EH (cell line): Measurements from ENCODE around the gene PPAN.
A peak's percentile ranks its signal among the peaks of the same experiment; 100 is the strongest.

Experiments
- DNase-seq: peaks from one replicate; pipeline ENCODE4 v3.0.0-alpha.2; 2015; ENCODE audit warnings: low read depth

The PPAN gene

DNA sequence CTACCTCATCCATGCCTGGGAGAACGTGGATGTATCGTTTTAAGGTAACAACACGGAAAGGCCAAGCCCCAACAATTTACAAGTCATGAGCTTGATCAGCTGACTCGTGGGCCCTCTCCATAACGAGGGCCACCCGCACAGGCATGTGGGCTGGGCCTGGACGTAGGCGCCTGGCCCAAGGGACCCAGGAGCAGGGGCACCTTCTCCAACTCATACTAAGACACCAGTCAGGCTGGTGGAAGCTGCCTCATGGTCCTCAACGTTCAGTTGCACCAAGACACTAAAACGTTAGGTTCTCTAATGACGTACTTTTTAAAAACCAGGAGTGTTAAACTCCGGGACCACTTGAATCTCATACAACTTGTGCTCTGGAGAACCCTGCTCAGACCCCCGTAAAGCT is 35.3 kb downstream of the PPAN start:
- no peak for DNase-seq

DNA sequence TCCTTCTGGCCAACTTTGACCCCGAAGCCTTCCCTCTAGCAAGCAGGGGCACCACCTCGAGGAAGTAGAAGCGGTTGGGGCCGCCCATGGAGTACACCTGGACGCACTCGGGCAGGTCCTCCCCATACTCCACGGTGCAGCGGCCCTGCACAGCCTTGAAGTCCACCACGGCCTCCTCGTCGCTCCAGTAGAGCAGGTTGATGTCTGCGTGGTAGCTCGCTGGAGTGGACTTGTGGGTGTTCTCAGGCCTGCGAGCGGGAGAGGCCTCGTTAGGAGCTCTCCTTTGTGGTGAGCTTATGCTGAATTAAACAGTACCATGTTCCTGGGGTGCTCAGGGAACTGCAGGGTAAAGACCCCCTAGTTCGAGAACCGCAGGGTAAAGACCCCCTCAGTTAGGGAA is 35.8 kb downstream of the PPAN start:
- DNase-seq, result no peak

DNA sequence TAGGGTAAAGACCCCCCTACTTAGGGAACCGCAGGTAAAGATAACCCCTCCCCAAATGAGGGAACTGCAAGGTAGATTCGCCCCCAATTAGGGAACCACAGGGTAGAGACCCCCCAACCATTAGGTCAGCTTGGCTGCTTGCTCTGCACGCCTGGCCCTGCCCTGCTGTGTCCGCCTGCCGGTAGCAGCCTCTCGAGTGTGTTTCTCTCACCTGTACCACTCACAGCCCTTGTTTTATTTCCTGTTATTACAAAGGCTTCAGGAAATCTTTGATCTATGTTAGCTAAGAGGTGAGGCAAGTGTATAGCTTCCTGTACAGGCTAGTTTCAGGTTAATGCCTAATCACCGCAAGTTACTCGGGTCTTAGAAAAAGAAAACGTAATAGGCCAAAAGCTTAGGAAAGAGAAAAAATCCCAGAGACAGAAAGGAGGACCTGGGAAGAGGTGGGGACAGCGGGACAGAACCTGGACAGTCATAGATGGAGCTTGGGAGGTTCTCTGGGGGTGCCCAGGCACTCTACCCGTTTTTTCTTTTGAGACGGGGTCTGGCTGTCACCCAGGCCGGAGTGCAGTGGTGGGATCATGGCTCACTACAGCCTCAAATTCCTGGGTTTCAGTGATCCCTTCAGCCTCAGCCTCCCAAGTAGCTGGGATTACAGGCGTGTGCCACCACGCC is 36.7 kb downstream of the PPAN start:
- no peak for DNase-seq

GRCh38 chr19:10143681-10144080 is 37.5 kb downstream of the PPAN start:
- no peak for DNase-seq

- no peak for DNase-seq
Measured at GRCh38 chr19:10144361-10144760, 38.2 kb downstream of the PPAN start.

- no peak for DNase-seq
Measured at GRCh38 chr19:10145031-10145430, 38.9 kb downstream of the PPAN start.

DNA sequence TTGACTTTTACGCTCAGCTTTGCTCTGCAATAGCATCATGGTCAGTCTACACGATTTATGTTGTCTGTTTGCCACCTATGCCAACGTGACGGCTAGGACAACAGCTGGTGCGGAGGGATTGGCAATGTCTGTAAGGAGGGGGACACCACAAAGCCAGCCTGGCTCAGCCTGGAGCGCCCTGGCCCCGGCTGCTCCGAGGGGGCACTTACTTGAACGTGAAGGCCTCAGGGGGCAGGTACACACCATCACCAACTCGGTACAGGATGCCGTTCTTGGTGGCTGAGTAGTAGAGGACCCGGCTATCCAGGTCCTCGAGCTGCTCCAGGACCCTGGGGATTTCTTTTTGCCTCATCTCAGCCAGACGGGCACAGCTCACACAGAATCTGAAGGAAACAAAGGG is 40.0 kb downstream of the PPAN start:
- no peak for DNase-seq

DNA sequence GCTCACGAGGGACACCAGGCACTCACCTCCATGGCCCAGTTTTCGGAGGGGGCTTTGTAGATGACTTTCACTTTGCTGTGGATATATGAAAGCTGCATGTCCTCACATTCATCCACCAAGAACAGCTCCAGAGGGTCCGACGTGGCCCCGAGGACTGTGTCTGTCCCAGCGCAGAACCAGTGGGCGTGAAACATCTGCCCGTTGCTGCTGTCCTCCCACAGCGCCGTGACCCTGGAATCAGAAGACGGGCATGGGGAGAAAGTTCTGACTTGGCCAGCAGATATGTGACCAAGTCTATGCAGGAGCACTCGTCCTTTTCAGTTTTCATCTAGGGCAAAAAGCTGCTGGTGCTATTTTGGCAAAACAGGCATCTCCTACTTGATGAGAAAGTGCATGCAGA is 43.3 kb downstream of the PPAN start:
- no peak for DNase-seq

GRCh38 chr19:10151521-10151920 is 45.4 kb downstream of the PPAN start:
- no peak for DNase-seq

- no peak for DNase-seq
Measured at GRCh38 chr19:10152100-10152499, 45.9 kb downstream of the PPAN start.

DNA sequence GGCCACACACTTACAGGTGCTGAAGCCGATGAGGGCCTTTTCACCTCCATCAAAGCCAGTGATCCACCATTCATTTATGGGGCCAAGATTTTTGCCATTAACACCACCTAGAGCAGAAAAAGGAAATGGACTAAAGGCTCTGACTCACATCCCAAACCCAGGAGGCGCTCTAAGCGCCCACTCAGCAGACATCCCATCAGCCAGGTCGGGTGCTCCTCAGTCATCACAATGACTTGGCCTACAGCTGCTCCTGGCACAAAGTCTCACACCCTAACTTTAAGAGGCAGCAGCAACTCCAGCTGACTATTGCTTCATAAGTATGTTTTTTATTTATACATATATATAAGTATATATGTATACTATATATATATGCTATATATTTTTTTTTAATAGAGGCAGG is 49.7 kb downstream of the PPAN start:
- DNase-seq, result peak; percentile 9

DNA sequence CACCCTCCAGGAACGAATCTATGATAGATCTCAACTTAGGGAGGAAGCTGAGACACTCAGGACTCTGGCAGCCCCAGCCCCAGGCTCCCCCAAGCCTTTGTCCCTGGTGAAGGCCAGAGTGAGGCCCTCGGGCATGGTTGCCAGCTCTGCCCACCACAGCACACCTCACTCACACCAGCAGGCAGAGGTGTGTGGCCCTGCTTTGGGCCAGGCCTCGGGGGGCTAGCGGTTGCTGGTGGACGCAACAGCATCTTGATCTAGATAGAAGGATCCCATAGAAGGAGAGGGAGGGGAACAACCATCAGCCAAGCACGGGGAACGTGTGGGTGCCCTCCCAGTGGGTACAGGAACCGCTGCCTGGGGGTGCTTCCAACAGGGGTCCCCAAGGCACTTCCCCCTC is 51.9 kb downstream of the PPAN start:
- no peak for DNase-seq

DNA sequence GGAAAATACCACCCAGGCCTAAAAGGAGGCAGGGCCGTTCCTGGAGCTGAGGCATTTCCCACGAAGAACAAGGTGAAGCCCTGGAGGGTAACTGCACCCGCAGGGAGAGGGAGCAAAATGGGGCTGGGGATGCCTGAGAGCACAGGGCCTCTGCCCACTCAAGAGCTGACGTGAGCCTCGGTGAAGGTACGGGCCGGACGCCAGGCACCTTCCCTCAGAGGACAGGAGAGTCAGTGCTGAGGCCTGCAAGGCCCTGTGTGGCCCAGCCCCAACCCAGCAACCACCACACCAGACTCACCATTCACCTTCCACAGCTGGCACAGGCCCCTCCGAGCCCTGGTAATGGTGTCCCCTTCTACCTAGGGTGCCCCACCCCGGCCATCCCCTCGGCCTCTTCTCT is 52.3 kb downstream of the PPAN start:
- DNase-seq, result no peak

DNA sequence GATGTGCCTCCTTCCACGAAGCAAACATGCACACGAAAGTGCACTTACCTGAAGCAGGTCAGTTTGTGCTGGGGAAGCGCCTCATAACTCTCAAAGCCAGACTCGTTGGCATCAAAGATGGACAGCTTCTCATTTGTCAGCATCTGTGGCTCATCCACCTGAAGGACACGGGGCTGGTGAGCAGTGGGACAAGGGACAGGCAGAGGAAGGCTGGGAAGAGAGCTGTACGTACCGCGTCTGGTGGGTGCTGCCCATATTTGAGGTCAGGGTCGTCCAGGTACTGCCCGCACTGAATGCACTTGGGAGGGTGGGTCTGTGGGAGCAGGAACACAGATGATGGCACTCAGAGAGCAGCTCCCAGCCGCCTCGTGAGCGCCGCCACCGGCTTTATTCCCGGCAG is 53.4 kb downstream of the PPAN start:
- DNase-seq, result no peak
